HG03097 (cell line): ENCODE data around the gene METAP1D.
"Not testable (repeated sequence)": the region's sequence is repeated elsewhere in the genome, so short reads cannot be mapped to it uniquely, and the experiment has no call there.

Experiments used
- ATAC-seq: cut with Tn5 transposase; IDR thresholded peaks from one replicate; pipeline ENCODE4 v1.9.1; 2021; ENCODE audit not compliant: unreplicated experiment, low FRiP score

Gene METAP1D

GRCh38 chr2:171995586-171995985 lies 4.2 kb upstream of the METAP1D start:
- ATAC-seq = no peak

- no peak for ATAC-seq
Measured at GRCh38 chr2:171996021-171996420, 3.7 kb upstream of the METAP1D start.

GRCh38 chr2:171997031-171997430 lies 2.7 kb upstream of the METAP1D start:
- ATAC-seq = not testable (repeated sequence)

- ATAC-seq = no peak
Measured at GRCh38 chr2:171999161-171999560, 592 bp upstream of the METAP1D start.

GRCh38 chr2:172000696-172001361 lies 1.1 kb downstream of the METAP1D start:
- ATAC-seq = no peak

- ATAC-seq = no peak
Measured at GRCh38 chr2:172007372-172007771, 7.6 kb downstream of the METAP1D start.

GRCh38 chr2:172009823-172010222 lies 10.1 kb downstream of the METAP1D start:
- ATAC-seq = no peak

GRCh38 chr2:172011812-172012575 lies 12.2 kb downstream of the METAP1D start:
- no peak for ATAC-seq

- ATAC-seq = no peak
Measured at GRCh38 chr2:172012677-172013391, 13.1 kb downstream of the METAP1D start.

GRCh38 chr2:172013396-172013795 lies 13.6 kb downstream of the METAP1D start:
- no peak for ATAC-seq

- no peak for ATAC-seq
Measured at GRCh38 chr2:172021074-172021931, 21.6 kb downstream of the METAP1D start.

- no peak for ATAC-seq
Measured at GRCh38 chr2:172021955-172022354, 22.2 kb downstream of the METAP1D start.

- no peak for ATAC-seq
Measured at GRCh38 chr2:172031536-172031935, 31.8 kb downstream of the METAP1D start.

- ATAC-seq = no peak
Measured at GRCh38 chr2:172038121-172038520, 38.4 kb downstream of the METAP1D start.

- ATAC-seq = no peak
Measured at GRCh38 chr2:172038604-172039003, 38.9 kb downstream of the METAP1D start.

- ATAC-seq = no peak
Measured at GRCh38 chr2:172039011-172039704, 39.4 kb downstream of the METAP1D start.

- ATAC-seq = no peak
Measured at GRCh38 chr2:172040311-172040710, 40.6 kb downstream of the METAP1D start.

GRCh38 chr2:172046080-172046678 lies 46.4 kb downstream of the METAP1D start:
- ATAC-seq = no peak

- ATAC-seq = no peak
Measured at GRCh38 chr2:172046866-172047565, 47.3 kb downstream of the METAP1D start.
